Colonic mucosa (tissue), 4 donors: Measurements from ENCODE around the gene CHTF8. TPM values are rescaled to one million over a fixed set of nuclear protein-coding genes. Genes with fewer than 3 reads are reported as not detected.
"Not testable (repeated sequence)": the region's sequence is repeated elsewhere in the genome, so short reads cannot be mapped to it uniquely, and the experiment has no call there.

Experiments
- DNase-seq: peaks from one replicate; pipeline ENCODE4 v3.0.0-alpha.2; 2020
- H3K27ac ChIP-seq: fragments of 200-600 bp; one replicate; pipeline ENCODE4 v1.8.0; 2021
- H3K27me3 ChIP-seq: fragments of 200-600 bp; one replicate; pipeline ENCODE4 v1.8.0; 2021
- H3K36me3 ChIP-seq: fragments of 200-600 bp; one replicate; pipeline ENCODE4 v1.8.0; 2021
- H3K4me1 ChIP-seq: fragments of 200-600 bp; one replicate; pipeline ENCODE4 v1.8.0; 2021; ENCODE audit warnings: mild to moderate bottlenecking
- H3K4me3 ChIP-seq: fragments of 200-600 bp; one replicate; pipeline ENCODE4 v1.8.0; 2021
- H3K9ac ChIP-seq, 2 donors: one replicate each; pipeline ENCODE4 v1.7.0; 2013; ENCODE audit warnings: control low read depth in 2 of 2, low read depth in 2 of 2, low read length in 2 of 2
- H3K9me3 ChIP-seq: fragments of 200-600 bp; one replicate; pipeline ENCODE4 v1.8.0; 2021
- intact Hi-C: fragments of 100-400 bp; cut with DNase I; formaldehyde crosslinking; loops from one replicate; pipeline ENCODE4 v1.14.1; 2022
- total RNA-seq, 2 donors: library from RNA; stranded (reverse); fragmentation: NEBNext Ultra II Directional in 1 of 2; extraction: Animal tissue kit (Norgen Biotek cat#: 25700) in 1 of 2; gene quantifications; one replicate each; pipeline ENCODE4 v1.2.1, GENCODE V29; 2021
- TF ChIP-seq, protein P1 (sequence below): fragments of 200-600 bp; IDR thresholded peaks from one replicate; pipeline ENCODE4 v1.8.0; 2022; ENCODE audit warnings: antibody characterized with exemption, mild to moderate bottlenecking
- donor health status: healthy.
- donor health status: DM: no; HTN: no; CAD: no.
- donor health status: DM: no; HTN: no; CAD: no.

CHTF8 gene
- total RNA-seq, 2 donors from 2014 or later: 82.9 to 143 TPM

DNA sequence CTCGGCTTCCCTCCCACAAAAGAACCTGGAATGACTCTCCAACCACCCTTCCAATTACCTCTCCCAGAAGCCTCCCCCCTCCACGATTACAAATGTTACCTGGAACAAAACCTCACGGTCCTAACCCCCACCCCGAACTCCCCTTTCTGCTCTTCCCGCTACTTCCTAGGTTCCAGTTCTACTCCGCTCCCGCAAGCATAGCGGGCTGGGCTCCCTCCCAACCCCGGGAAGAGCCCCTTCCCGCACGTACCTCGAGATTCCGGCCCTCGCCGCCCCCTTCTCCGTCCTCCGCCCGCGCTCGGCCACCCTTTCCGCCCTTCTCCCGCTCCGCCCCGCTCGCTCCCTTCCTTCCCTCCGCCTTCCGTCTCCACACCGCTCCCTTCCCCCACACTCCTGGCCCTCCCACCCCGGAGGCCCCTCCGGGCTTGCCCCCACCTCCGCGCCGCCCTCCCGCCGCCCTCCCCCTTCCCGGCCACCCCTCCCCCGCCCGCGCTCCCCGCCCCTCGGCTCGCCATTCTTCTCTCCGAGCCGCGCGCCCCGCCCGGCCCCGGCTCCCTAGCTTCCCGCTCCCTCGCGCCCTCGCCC is 457 bp downstream of the CHTF8 start:
- Histone ChIP-seq H3K36me3 (no peaks in the 10 kb centered on the region), H3K27me3 (no peaks in the 10 kb centered on the region), H3K9me3 (no peaks in the 10 kb centered on the region), H3K4me3 (peak overlapping the region; percentile 85), H3K9ac (peak overlapping the region; percentile 93 to 96), H3K27ac (peak overlapping the region; percentile 82), H3K4me1 (peaks cover 3% of the 10 kb centered on the region)
- peak; percentile 80 for DNase-seq
- intact Hi-C loops: no loop called here
- TF ChIP-seq, protein P1, sequence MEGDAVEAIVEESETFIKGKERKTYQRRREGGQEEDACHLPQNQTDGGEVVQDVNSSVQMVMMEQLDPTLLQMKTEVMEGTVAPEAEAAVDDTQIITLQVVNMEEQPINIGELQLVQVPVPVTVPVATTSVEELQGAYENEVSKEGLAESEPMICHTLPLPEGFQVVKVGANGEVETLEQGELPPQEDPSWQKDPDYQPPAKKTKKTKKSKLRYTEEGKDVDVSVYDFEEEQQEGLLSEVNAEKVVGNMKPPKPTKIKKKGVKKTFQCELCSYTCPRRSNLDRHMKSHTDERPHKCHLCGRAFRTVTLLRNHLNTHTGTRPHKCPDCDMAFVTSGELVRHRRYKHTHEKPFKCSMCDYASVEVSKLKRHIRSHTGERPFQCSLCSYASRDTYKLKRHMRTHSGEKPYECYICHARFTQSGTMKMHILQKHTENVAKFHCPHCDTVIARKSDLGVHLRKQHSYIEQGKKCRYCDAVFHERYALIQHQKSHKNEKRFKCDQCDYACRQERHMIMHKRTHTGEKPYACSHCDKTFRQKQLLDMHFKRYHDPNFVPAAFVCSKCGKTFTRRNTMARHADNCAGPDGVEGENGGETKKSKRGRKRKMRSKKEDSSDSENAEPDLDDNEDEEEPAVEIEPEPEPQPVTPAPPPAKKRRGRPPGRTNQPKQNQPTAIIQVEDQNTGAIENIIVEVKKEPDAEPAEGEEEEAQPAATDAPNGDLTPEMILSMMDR: no peak

DNA sequence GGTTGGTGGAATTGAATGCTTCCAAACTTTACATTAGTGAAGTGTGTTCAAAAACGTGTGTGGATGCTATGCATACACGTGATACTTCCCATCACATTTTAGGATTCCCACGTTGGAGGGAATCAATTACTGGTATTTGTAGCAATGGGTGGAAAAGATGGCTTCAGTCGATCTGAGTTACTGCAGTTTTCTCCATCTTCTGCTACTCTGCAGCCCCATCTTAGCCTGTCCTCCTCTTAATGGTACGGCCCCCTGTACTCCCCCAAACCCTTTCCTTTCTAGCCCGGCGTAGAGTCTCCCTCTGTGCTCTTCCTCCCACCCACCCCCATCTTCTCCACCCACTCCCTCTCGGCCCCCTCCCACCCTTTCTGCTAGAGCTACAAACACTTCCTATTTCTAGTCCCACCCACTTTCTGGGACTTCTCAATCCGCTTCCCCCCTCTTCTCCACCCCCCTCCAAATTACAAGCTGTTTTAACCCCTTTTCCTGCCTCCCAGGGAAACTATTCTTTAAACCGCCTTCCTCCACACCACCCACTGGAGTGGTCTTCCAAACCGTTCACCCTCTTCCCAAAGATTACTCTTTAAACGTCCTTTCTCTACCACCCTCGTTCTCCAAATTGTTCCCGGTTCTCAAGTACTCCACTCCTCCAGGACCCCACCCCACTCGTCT is 1.1 kb downstream of the CHTF8 start:
- peak overlapping the region; percentile 93 to 96 for H3K9ac ChIP-seq
- TF ChIP-seq, protein P1: no peak
- peak; percentile 28 for DNase-seq
- H3K4me3 ChIP-seq: peak overlapping the region; percentile 85
- H3K27me3 ChIP-seq: no peaks in the 10 kb centered on the region
- no peaks in the 10 kb centered on the region for H3K9me3 ChIP-seq
- intact Hi-C loops: no loop called here
- peaks cover 3% of the 10 kb centered on the region for H3K4me1 ChIP-seq
- H3K36me3 ChIP-seq: no peaks in the 10 kb centered on the region
- H3K27ac ChIP-seq: peak overlapping the region; percentile 82

DNA sequence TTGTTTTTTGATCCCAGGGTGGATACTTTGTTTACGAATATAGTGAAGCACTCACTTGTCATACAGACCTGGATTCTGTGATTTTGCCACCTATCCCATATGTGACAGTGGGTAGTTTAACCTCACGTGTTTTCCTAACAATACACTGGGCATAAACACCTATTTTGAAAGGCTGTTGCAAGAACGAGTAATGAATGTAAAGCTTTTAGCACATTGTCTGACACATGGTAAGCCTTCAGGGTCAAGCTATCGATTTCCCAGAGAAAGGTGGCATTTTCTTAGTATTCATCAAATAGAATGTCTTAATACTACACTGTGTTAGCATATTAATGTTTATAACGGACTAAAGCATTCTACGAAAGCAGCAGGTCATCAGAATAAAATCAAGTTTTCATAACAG is 1.9 kb downstream of the CHTF8 start:
- intact Hi-C loops: no loop called here
- no peak overlapping the region for H3K27ac ChIP-seq
- H3K9me3 ChIP-seq: no peaks in the 10 kb centered on the region
- TF ChIP-seq, protein P1: no peak
- no peak for DNase-seq
- no peak overlapping the region for H3K4me3 ChIP-seq
- H3K9ac ChIP-seq: no peak overlapping the region
- H3K4me1 ChIP-seq: peaks cover 3% of the 10 kb centered on the region
- no peaks in the 10 kb centered on the region for H3K27me3 ChIP-seq
- no peaks in the 10 kb centered on the region for H3K36me3 ChIP-seq

DNA sequence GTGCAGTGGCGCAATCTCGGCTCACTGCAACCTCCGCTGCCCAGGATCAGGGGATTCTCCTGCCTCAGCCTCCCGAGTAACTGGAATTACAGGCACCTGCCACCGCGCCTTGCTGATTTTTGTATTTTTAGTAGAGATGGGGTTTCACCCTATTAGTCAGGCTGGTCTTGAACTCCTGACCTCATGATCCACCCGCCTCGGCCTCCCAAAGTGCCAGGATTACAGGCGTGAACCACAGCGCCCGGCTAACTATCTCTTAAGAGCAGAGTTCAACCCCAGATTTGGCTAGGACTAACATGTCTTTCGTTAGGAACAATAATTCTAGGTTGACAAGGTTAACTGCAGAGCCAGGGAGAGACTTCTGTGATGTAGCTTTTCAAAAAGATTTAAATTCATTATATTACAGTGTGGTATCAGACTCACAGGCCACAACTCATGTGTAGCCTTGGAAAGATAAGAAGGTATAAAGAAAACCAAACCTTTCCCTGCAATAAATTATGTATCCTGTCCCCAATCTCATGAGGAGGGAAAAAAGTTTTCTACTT is 4.3 kb downstream of the CHTF8 start:
- H3K27me3 ChIP-seq: no peaks in the 10 kb centered on the region
- no peak overlapping the region for H3K9ac ChIP-seq
- DNase-seq: no peak
- no peaks in the 10 kb centered on the region for H3K36me3 ChIP-seq
- H3K4me1 ChIP-seq: peaks cover 3% of the 10 kb centered on the region
- TF ChIP-seq, protein P1: no peak
- H3K4me3 ChIP-seq: no peak overlapping the region
- no peak overlapping the region for H3K27ac ChIP-seq
- no peaks in the 10 kb centered on the region for H3K9me3 ChIP-seq
- intact Hi-C loops: no loop called here

DNA sequence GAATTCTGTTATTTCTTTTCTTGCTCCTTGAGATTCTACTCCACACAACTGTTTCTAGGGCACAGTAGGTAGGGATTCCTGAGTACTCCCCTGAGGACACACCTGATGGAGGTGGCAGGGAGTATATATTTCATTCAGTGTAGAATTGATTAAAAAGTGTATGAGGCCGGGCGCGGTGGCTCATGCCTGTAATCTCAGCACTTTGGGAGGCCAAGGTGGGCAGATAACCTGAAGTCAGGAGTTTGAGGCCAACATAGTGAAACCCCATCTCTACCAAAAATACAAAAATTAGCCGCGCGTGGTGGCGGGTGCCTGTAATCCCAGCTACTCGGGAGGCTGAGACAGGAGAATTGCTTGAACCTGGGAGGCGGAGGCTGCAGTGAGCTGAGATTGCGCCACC is 5.6 kb downstream of the CHTF8 start:
- H3K4me1 ChIP-seq, H3K36me3 ChIP-seq, intact Hi-C loops, H3K9me3 ChIP-seq, DNase-seq, H3K27ac ChIP-seq, H3K9ac ChIP-seq, H3K27me3 ChIP-seq, H3K4me3 ChIP-seq: not testable (repeated sequence)

DNA sequence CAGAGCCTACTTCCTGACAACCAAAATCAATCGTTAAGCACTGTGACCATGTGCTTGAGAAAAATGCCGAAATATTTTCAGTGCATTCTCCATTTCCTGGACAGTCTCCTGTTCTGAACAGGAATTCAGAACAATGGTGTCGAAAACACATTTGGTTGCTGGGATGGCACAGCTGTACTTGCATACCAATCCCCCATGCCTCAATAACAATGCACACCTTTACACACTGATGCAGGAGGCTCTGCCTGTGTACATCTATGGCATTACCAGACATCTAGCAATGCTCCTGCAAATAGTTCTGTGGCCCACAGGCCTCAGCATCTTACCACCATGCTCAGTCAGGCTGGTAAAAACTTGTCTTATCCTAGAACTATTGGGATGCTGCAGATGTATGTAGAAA is 6.2 kb downstream of the CHTF8 start:
- Histone ChIP-seq H3K27me3 (no peaks in the 10 kb centered on the region), H3K4me1 (peaks cover 3% of the 10 kb centered on the region), H3K36me3 (no peaks in the 10 kb centered on the region), H3K9ac (no peak overlapping the region), H3K27ac (no peak overlapping the region), H3K4me3 (no peak overlapping the region), H3K9me3 (no peaks in the 10 kb centered on the region)
- no peak for DNase-seq
- intact Hi-C loops: no loop called here
- TF ChIP-seq, protein P1: no peak

DNA sequence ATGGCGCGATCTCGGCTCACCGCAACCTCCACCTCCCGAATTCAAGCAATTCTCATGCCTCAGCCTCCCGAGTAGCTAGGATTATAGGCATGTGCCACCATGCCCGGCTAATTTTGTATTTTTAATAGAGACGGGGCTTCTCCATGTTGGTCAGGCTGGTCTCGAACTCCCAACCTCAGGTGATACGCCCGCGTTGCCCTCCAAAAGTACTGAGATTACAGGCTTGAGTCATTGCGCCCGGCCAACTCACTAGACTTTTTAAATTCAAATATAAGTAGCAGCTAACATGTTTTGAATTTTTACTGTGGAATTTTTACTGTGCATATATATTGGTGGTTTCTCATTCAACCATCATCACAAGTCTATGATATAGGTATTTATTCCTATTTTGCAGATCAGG is 7.4 kb downstream of the CHTF8 start:
- not testable (repeated sequence) for H3K27ac ChIP-seq, DNase-seq

DNA sequence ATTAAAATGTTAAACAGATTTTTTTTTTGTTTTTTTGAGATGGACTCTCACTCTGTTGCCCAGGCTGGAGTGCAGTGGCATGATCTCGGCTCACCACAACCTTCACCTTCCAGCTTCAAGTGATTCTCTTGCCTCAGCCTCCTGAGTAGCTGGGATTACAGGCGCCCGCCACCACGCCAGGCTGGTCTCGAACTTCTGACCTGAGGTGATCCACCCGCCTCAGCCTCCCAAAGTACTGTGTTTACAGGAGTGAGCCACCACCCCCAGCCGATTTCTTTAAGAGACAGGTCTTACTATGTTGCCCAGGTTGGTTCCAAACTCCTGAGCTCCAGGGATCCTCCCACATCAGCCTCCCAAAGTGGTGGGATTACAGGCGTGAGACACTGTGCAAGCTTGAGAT is 8.0 kb downstream of the CHTF8 start:
- H3K27ac ChIP-seq, H3K4me3 ChIP-seq, H3K9ac ChIP-seq, H3K9me3 ChIP-seq, DNase-seq, H3K27me3 ChIP-seq, H3K36me3 ChIP-seq, H3K4me1 ChIP-seq: not testable (repeated sequence)
- intact Hi-C loops: loop anchor here (5.0 kb wide), 2 partner anchors 222 to 277 kb away; no protein-coding TSS in a partner anchor

More for the DNA sequence above, 7.4 kb downstream of the CHTF8 start:
- not testable (repeated sequence) for H3K36me3 ChIP-seq, H3K9me3 ChIP-seq, H3K4me3 ChIP-seq, H3K27me3 ChIP-seq, H3K4me1 ChIP-seq, H3K9ac ChIP-seq
- intact Hi-C loops: loop anchor here (5.0 kb wide), 2 partner anchors 223 to 278 kb away; no protein-coding TSS in a partner anchor
